Measurements from ENCODE around the gene ATXN1.

ATXN1 gene

DNA sequence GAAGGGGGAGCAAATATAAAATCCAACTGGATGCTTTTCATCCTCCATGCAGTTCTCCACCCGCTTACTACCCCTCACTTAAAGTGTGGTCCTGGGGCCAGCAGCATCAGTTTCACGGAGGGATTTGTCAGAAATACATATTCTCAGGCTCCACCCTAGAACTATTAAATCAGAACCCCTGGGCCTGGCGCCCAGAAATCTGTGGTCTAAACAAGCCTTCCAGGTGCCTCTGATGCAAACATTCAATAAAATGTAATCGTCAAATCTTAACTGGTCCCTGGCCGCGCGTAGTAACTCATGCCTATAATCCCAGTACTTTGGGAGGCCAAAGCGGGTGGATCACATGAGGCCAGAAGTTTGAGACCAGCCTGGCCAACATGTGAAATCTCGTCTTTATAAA is 47.7 kb downstream of the ATXN1 start:
- H4K91ac ChIP-seq (ENCODE audit: low read depth, low read length, poor library complexity), result no peak overlapping the region
- H2BK12ac ChIP-seq (ENCODE audit: low read length), result no peak overlapping the region
- no peak overlapping the region for H2BK15ac ChIP-seq (ENCODE audit: low read length)
- WGBS, 2 donors (ENCODE audit: extremely low coverage in 2 of 2, insufficient read length in 2 of 2, insufficient replicate concordance in 1 of 2), result no CpG with 5 or more reads among the region's 9 CpGs
- H3K14ac ChIP-seq (ENCODE audit: low read length), result no peak overlapping the region
- no peaks in the 10 kb centered on the region for H3K27me3 ChIP-seq (ENCODE audit: control insufficient read depth in 3 of 3, insufficient read depth in 3 of 3, low read depth in 1 of 3, low read length in 3 of 3)
- H3K9ac ChIP-seq (ENCODE audit: low read depth, low read length, poor library complexity), result no peak overlapping the region
- H2AK5ac ChIP-seq (ENCODE audit: low read depth, low read length), result no peak overlapping the region
- peak overlapping the region; percentile 78 for H2AFZ ChIP-seq (ENCODE audit: low read length)
- no peaks in the 10 kb centered on the region for H3K79me1 ChIP-seq (ENCODE audit: low read depth, low read length)
- H4K8ac ChIP-seq (ENCODE audit: low read depth, low read length), result no peak overlapping the region
- no peaks in the 10 kb centered on the region for H3K9me3 ChIP-seq (replicated peaks in 1 of 2; ENCODE audit: control insufficient read depth in 2 of 2, insufficient read depth in 1 of 2, low read depth in 1 of 2, low read length in 2 of 2)
- peaks cover 5 to 14% of the 10 kb centered on the region in 2 donors for H3K4me1 ChIP-seq (ENCODE audit: control insufficient read depth in 2 of 2, insufficient read depth in 1 of 2, low read depth in 1 of 2, low read length in 2 of 2)
- H3K23ac ChIP-seq (ENCODE audit: low read depth, low read length, poor library complexity), result no peak overlapping the region
- DNase-seq (ENCODE audit: low spot score), result no peak
- H3K4me3 ChIP-seq (ENCODE audit: low read length in 2 of 2), result no peak overlapping the region
- H3K27ac ChIP-seq (replicated peaks; ENCODE audit: low read length), result no peak overlapping the region
- H2BK5ac ChIP-seq (ENCODE audit: low read length), result no peak overlapping the region
- no peak overlapping the region for H3K4me2 ChIP-seq (ENCODE audit: insufficient read depth, low read length, poor library complexity, severe bottlenecking)
- no peaks in the 10 kb centered on the region for H3K36me3 ChIP-seq (replicated peaks in 1 of 2; ENCODE audit: control insufficient read depth in 2 of 2, insufficient read depth in 2 of 2, low read length in 2 of 2)
- H2BK120ac ChIP-seq (ENCODE audit: low read depth, low read length), result no peak overlapping the region
- no peak overlapping the region for H3K18ac ChIP-seq (ENCODE audit: low read length)
- no peak overlapping the region for H3K4ac ChIP-seq (ENCODE audit: low read length)

DNA sequence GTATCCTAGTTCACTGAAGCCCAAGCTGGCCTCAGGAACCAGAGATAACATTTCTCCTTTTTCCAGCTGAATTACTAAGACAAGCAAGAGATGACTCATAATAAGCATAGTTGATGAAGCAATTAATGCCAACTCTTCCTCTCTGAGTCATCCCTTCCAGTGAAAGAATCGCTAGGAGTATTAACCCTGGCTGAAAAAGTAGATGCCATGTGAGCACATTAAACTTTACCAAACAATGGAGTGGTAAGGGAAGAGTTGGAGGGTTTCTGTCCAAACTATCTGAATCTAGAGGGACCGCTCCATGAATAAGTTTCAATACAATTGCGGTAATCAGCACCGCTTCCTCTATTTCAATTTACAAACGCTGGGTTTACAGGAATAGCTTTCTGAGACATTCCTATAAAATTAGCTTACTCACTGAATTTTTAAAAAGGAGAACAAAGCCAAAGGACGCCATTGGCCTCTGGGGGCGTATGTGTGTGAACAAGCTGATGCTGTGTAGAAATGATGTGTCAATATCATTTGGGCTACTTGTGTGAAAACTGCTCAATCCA is 48.3 kb downstream of the ATXN1 start:
- H2BK15ac ChIP-seq (ENCODE audit: low read length), result no peak overlapping the region
- no peak overlapping the region for H3K27ac ChIP-seq (replicated peaks; ENCODE audit: low read length)
- no peaks in the 10 kb centered on the region for H3K36me3 ChIP-seq (replicated peaks in 1 of 2; ENCODE audit: control insufficient read depth in 2 of 2, insufficient read depth in 2 of 2, low read length in 2 of 2)
- H3K23ac ChIP-seq (ENCODE audit: low read depth, low read length, poor library complexity), result no peak overlapping the region
- H3K27me3 ChIP-seq (ENCODE audit: control insufficient read depth in 3 of 3, insufficient read depth in 3 of 3, low read depth in 1 of 3, low read length in 3 of 3), result no peaks in the 10 kb centered on the region
- H2BK5ac ChIP-seq (ENCODE audit: low read length), result no peak overlapping the region
- no peak overlapping the region for H3K4me2 ChIP-seq (ENCODE audit: insufficient read depth, low read length, poor library complexity, severe bottlenecking)
- WGBS, 2 donors (ENCODE audit: extremely low coverage in 2 of 2, insufficient read length in 2 of 2, insufficient replicate concordance in 1 of 2), result no CpG with 5 or more reads among the region's 7 CpGs
- no peak overlapping the region for H3K9ac ChIP-seq (ENCODE audit: low read depth, low read length, poor library complexity)
- H4K91ac ChIP-seq (ENCODE audit: low read depth, low read length, poor library complexity), result no peak overlapping the region
- H2BK120ac ChIP-seq (ENCODE audit: low read depth, low read length), result no peak overlapping the region
- no peak overlapping the region for H3K18ac ChIP-seq (ENCODE audit: low read length)
- H3K14ac ChIP-seq (ENCODE audit: low read length), result no peak overlapping the region
- no peaks in the 10 kb centered on the region for H3K79me1 ChIP-seq (ENCODE audit: low read depth, low read length)
- H2BK12ac ChIP-seq (ENCODE audit: low read length), result no peak overlapping the region
- no peak overlapping the region for H3K4ac ChIP-seq (ENCODE audit: low read length)
- DNase-seq (ENCODE audit: low spot score), result no peak
- H3K4me1 ChIP-seq (ENCODE audit: control insufficient read depth in 2 of 2, insufficient read depth in 1 of 2, low read depth in 1 of 2, low read length in 2 of 2), result peaks cover 5 to 9% of the 10 kb centered on the region in 2 donors
- no peaks in the 10 kb centered on the region for H3K9me3 ChIP-seq (replicated peaks in 1 of 2; ENCODE audit: control insufficient read depth in 2 of 2, insufficient read depth in 1 of 2, low read depth in 1 of 2, low read length in 2 of 2)
- peak overlapping the region; percentile 78 for H2AFZ ChIP-seq (ENCODE audit: low read length)
- no peak overlapping the region for H3K4me3 ChIP-seq (ENCODE audit: low read length in 2 of 2)
- H4K8ac ChIP-seq (ENCODE audit: low read depth, low read length), result no peak overlapping the region
- H2AK5ac ChIP-seq (ENCODE audit: low read depth, low read length), result no peak overlapping the region

DNA sequence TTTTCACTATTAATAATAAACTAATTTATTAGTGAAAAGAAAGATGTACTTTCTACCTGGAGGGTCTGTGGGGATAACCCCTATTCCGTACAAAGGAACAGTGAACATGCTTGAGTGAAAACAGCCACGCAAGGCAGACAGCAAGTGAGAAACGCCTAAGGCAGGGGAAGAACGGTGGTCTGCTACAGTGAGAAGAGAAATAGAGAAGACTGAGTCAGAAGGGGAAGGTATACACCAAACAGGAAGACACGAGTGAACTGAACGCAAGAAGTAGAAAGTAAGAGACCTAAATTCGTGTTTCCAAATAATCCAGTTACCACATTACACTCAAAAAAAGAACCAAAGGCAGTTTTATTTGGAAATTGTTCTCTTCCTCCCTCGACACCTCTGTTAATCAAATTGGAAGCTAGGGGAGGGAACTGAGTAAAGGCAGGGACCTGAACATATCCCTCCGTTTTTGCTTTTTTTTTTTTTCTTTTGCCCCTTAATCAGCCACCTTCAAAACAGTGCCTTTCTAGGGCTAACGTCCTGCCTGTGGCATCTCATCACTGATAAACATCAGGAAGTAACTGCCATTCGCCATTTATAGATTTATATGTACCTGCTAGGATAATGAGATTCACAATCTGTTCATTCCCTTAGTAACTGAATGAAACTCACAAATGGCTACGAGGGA is 48.9 kb downstream of the ATXN1 start:
- peak overlapping the region; percentile 78 for H2AFZ ChIP-seq (ENCODE audit: low read length)
- H2AK5ac ChIP-seq (ENCODE audit: low read depth, low read length), result no peak overlapping the region
- no peak overlapping the region for H3K9ac ChIP-seq (ENCODE audit: low read depth, low read length, poor library complexity)
- no CpG with 5 or more reads among the region's 12 CpGs for WGBS, 2 donors (ENCODE audit: extremely low coverage in 2 of 2, insufficient read length in 2 of 2, insufficient replicate concordance in 1 of 2)
- no peak overlapping the region for H3K14ac ChIP-seq (ENCODE audit: low read length)
- H3K4me2 ChIP-seq (ENCODE audit: insufficient read depth, low read length, poor library complexity, severe bottlenecking), result no peak overlapping the region
- peaks cover 3 to 9% of the 10 kb centered on the region in 2 donors for H3K4me1 ChIP-seq (ENCODE audit: control insufficient read depth in 2 of 2, insufficient read depth in 1 of 2, low read depth in 1 of 2, low read length in 2 of 2)
- no peaks in the 10 kb centered on the region for H3K79me1 ChIP-seq (ENCODE audit: low read depth, low read length)
- no peaks in the 10 kb centered on the region for H3K27me3 ChIP-seq (ENCODE audit: control insufficient read depth in 3 of 3, insufficient read depth in 3 of 3, low read depth in 1 of 3, low read length in 3 of 3)
- no peaks in the 10 kb centered on the region for H3K9me3 ChIP-seq (replicated peaks in 1 of 2; ENCODE audit: control insufficient read depth in 2 of 2, insufficient read depth in 1 of 2, low read depth in 1 of 2, low read length in 2 of 2)
- H3K18ac ChIP-seq (ENCODE audit: low read length), result no peak overlapping the region
- H4K8ac ChIP-seq (ENCODE audit: low read depth, low read length), result no peak overlapping the region
- H2BK120ac ChIP-seq (ENCODE audit: low read depth, low read length), result no peak overlapping the region
- H3K23ac ChIP-seq (ENCODE audit: low read depth, low read length, poor library complexity), result no peak overlapping the region
- no peak overlapping the region for H2BK12ac ChIP-seq (ENCODE audit: low read length)
- no peak overlapping the region for H3K4me3 ChIP-seq (ENCODE audit: low read length in 2 of 2)
- H4K91ac ChIP-seq (ENCODE audit: low read depth, low read length, poor library complexity), result no peak overlapping the region
- no peak for DNase-seq (ENCODE audit: low spot score)
- H3K4ac ChIP-seq (ENCODE audit: low read length), result no peak overlapping the region
- H2BK5ac ChIP-seq (ENCODE audit: low read length), result no peak overlapping the region
- H2BK15ac ChIP-seq (ENCODE audit: low read length), result no peak overlapping the region
- no peaks in the 10 kb centered on the region for H3K36me3 ChIP-seq (replicated peaks in 1 of 2; ENCODE audit: control insufficient read depth in 2 of 2, insufficient read depth in 2 of 2, low read length in 2 of 2)
- H3K27ac ChIP-seq (replicated peaks; ENCODE audit: low read length), result no peak overlapping the region

DNA sequence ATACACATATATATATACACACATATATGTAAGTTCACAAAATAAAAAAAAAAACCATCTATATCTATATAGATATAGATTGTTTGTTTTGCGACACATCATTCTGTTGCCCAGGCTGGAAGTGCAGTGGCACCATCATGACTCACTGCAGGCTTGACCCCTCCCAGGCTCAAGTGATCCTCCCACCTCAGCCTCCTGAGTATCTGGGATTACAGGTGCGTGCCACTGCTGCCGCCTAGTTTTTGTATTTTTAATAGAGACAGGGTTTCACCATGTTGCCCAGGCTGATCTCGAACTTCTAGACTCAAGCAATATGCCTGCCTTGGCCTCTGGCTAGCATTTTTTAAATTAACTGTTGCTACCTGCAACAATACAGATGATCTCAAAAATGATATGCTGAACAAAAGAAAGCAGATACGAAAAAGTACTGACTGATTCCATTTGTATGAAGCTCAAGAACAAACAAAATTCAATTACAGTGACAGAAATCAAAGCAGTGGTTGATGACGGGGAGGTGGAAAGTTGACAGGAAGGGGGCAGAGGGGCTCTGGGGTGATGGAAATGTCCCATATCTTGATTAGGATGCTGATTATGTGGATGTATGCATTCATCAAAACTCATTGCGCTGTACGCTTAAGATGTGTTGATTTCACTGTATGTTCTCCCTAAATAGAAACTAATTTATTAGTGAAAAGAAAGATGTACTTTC is 49.6 kb downstream of the ATXN1 start:
- H3K4me3 ChIP-seq (ENCODE audit: low read length in 2 of 2), result no peak overlapping the region
- H3K14ac ChIP-seq (ENCODE audit: low read length), result no peak overlapping the region
- H3K4me1 ChIP-seq (ENCODE audit: control insufficient read depth in 2 of 2, insufficient read depth in 1 of 2, low read depth in 1 of 2, low read length in 2 of 2), result peaks cover 0 to 9% of the 10 kb centered on the region in 2 donors
- DNase-seq (ENCODE audit: low spot score), result no peak
- H3K27ac ChIP-seq (replicated peaks; ENCODE audit: low read length), result no peak overlapping the region
- H2BK120ac ChIP-seq (ENCODE audit: low read depth, low read length), result no peak overlapping the region
- WGBS, 2 donors (ENCODE audit: extremely low coverage in 2 of 2, insufficient read length in 2 of 2, insufficient replicate concordance in 1 of 2), result no CpG with 5 or more reads among the region's 8 CpGs
- no peak overlapping the region for H2BK12ac ChIP-seq (ENCODE audit: low read length)
- no peaks in the 10 kb centered on the region for H3K27me3 ChIP-seq (ENCODE audit: control insufficient read depth in 3 of 3, insufficient read depth in 3 of 3, low read depth in 1 of 3, low read length in 3 of 3)
- H3K9ac ChIP-seq (ENCODE audit: low read depth, low read length, poor library complexity), result no peak overlapping the region
- H2BK15ac ChIP-seq (ENCODE audit: low read length), result no peak overlapping the region
- H3K79me1 ChIP-seq (ENCODE audit: low read depth, low read length), result no peaks in the 10 kb centered on the region
- no peak overlapping the region for H4K91ac ChIP-seq (ENCODE audit: low read depth, low read length, poor library complexity)
- H3K9me3 ChIP-seq (replicated peaks in 1 of 2; ENCODE audit: control insufficient read depth in 2 of 2, insufficient read depth in 1 of 2, low read depth in 1 of 2, low read length in 2 of 2), result no peaks in the 10 kb centered on the region
- no peak overlapping the region for H3K4ac ChIP-seq (ENCODE audit: low read length)
- H3K36me3 ChIP-seq (replicated peaks in 1 of 2; ENCODE audit: control insufficient read depth in 2 of 2, insufficient read depth in 2 of 2, low read length in 2 of 2), result no peaks in the 10 kb centered on the region
- no peak overlapping the region for H3K18ac ChIP-seq (ENCODE audit: low read length)
- H4K8ac ChIP-seq (ENCODE audit: low read depth, low read length), result no peak overlapping the region
- H3K23ac ChIP-seq (ENCODE audit: low read depth, low read length, poor library complexity), result no peak overlapping the region
- no peak overlapping the region for H2BK5ac ChIP-seq (ENCODE audit: low read length)
- no peak overlapping the region for H2AFZ ChIP-seq (ENCODE audit: low read length)
- no peak overlapping the region for H2AK5ac ChIP-seq (ENCODE audit: low read depth, low read length)
- no peak overlapping the region for H3K4me2 ChIP-seq (ENCODE audit: insufficient read depth, low read length, poor library complexity, severe bottlenecking)
